Measurements from ENCODE around the gene AGTRAP. TPM values are rescaled to one million over a fixed set of nuclear protein-coding genes. Genes with fewer than 3 reads are reported as not detected.

Gene AGTRAP
- total and polyA plus RNA-seq, 2 of the 8 experiments (the other 6 are each of a cell fraction or from before 2014, with no cell fraction given) = 69.7 to 192 TPM

GRCh38 chr1:11749996-11750395, 14.1 kb downstream of the AGTRAP start:
- Histone ChIP-seq H3K4me1 (replicated peaks in 1 of 4; ENCODE audit: control insufficient read depth in 3 of 4, insufficient read depth in 4 of 4, low read length in 3 of 4) (peaks cover 0 to 16% (median 5%) of the 10 kb centered on the region in 4 experiments; a peak in 5 of 7 replicates), H2BK15ac (ENCODE audit: low read length) (no peak overlapping the region), H3K4me2 (ENCODE audit: insufficient read depth in 1 of 2, low read depth in 2 of 2, low read length in 2 of 2) (no peak overlapping the region), H4K5ac (ENCODE audit: insufficient read length, low read depth, low read length) (no peak overlapping the region), H2BK120ac (replicated peaks; ENCODE audit: low read depth, low read length) (no peak overlapping the region), H2BK5ac (ENCODE audit: low read depth, low read length) (no peak overlapping the region), H4K91ac (replicated peaks; ENCODE audit: insufficient read length, low read length) (no peak overlapping the region), H3K23me2 (ENCODE audit: low read depth, low read length) (no peaks in the 10 kb centered on the region; the same call in 1 of the 2 replicates), H2AFZ (ENCODE audit: low read length) (no peak overlapping the region), H3K79me2 (ENCODE audit: control insufficient read depth in 1 of 2, insufficient read depth in 2 of 2, low read length in 2 of 2) (no peaks in the 10 kb centered on the region), H2AK5ac (ENCODE audit: low read depth, low read length) (no peak overlapping the region), H3K27ac (ENCODE audit: low read depth, low read length) (no peak overlapping the region), H3K9ac (replicated peaks in 1 of 4; ENCODE audit: extremely low read depth in 1 of 4, low read depth in 3 of 4, low read length in 3 of 4) (no peak overlapping the region), H4K8ac (ENCODE audit: extremely low read depth, insufficient read depth, low read length) (no peak overlapping the region; the same call in 1 of the 2 replicates), H3K79me1 (ENCODE audit: low read depth, low read length) (no peaks in the 10 kb centered on the region), H3K36me3 (ENCODE audit: control insufficient read depth in 2 of 4, insufficient read depth in 4 of 4, low read length in 3 of 4) (peaks cover 2 to 25% (median 11%) of the 10 kb centered on the region in 4 experiments; a peak in 6 of 8 replicates), H3K4ac (replicated peaks; ENCODE audit: insufficient read length, low read depth, low read length) (no peak overlapping the region), H3K9me3 (ENCODE audit: insufficient read depth in 2 of 2, low read depth in 1 of 2, low read length in 1 of 2) (no peaks in the 10 kb centered on the region), H3K4me3 (ENCODE audit: extremely low read depth in 1 of 4, insufficient read depth in 2 of 4, low read depth in 3 of 4, low read length in 4 of 4) (no peak overlapping the region), H2BK12ac (ENCODE audit: low read depth, low read length) (no peak overlapping the region), H3K14ac (ENCODE audit: insufficient read length) (no peak overlapping the region), H3K56ac (replicated peaks; ENCODE audit: insufficient read length, low read depth, low read length) (no peak overlapping the region), H3K23ac (ENCODE audit: insufficient read length) (no peak overlapping the region), H2BK20ac (ENCODE audit: low read length) (no peak overlapping the region), H3K27me3 (replicated peaks in 1 of 4; ENCODE audit: control insufficient read depth in 3 of 4, extremely low read depth in 1 of 4, insufficient read depth in 3 of 4, low read length in 3 of 4) (no peaks in the 10 kb centered on the region; a peak in 1 of 7 replicates), H3K18ac (ENCODE audit: extremely low read depth, low read length) (no peak overlapping the region), H4K20me1 (replicated peaks in 1 of 2; ENCODE audit: control insufficient read depth in 1 of 2, insufficient read depth in 2 of 2, low read length in 2 of 2) (peaks cover 0 to 7% of the 10 kb centered on the region in 2 experiments)
- no peak for FAIRE-seq
- DNase-seq (ENCODE audit: low read depth in 1 of 2, low spot score in 2 of 2) = no peak
- POLR2A ChIA-PET (ENCODE audit: partially characterized antibody) = interaction anchor here (1.3 to 3.1 kb wide), 5 partner anchors 11 to 86 kb away, joined by 3 to 11 read pairs (median 4); partner anchors contain the start of genes AGTRAP and FBXO6
- CTCF ChIA-PET (ENCODE audit: partially characterized antibody) = interaction anchor here (0.7 to 3.1 kb wide), 18 partner anchors 8 to 97 kb away, joined by 3 to 21 read pairs (median 4); partner anchors contain the start of genes AGTRAP and FBXO6
- WGBS, 2 experiments (ENCODE audit: extremely low coverage in 1 of 2, insufficient coverage in 1 of 2, insufficient read length in 1 of 2, insufficient replicate concordance in 2 of 2, low coverage in 1 of 2, low lambda C conversion rate in 2 of 2, missing lambda C conversion rate in 1 of 2) = 94% methylated on average over 14 of the region's 15 CpGs; no CpG with 5 or more reads in 1 of the 2 experiments
- TF ChIP-seq EP300 (IDR thresholded peaks at IDR 0.05; ENCODE audit: borderline replicate concordance in 1 of 2, low read depth in 2 of 2, low read length in 2 of 2) (no peak), JUND (IDR thresholded peaks at IDR 0.05; ENCODE audit: low read length) (no peak), POLR2A (IDR thresholded peaks at IDR 0.05; ENCODE audit: control extremely low read depth in 1 of 2, low read depth in 2 of 2, low read length in 2 of 2) (no peak), SIN3A (conservative IDR thresholded peaks at IDR 0.05 in 1 of 2, IDR thresholded peaks at IDR 0.05 in 1 of 2; ENCODE audit: low read depth in 1 of 2, low read length in 2 of 2) (no peak), KDM4A (IDR thresholded peaks at IDR 0.05; ENCODE audit: low read depth, low read length, severe bottlenecking) (no peak), CEBPB (IDR thresholded peaks at IDR 0.05; ENCODE audit: low read depth, low read length) (no peak), GABPA (IDR thresholded peaks at IDR 0.05; ENCODE audit: borderline replicate concordance, insufficient read depth, low read length) (no peak), ATF3 (IDR thresholded peaks at IDR 0.05; ENCODE audit: insufficient read depth, low read depth, low read length) (no peak), RFX5 (IDR thresholded peaks at IDR 0.05; ENCODE audit: borderline replicate concordance, low read depth, low read length) (no peak), TBP (IDR thresholded peaks at IDR 0.05; ENCODE audit: low read depth, low read length) (no peak), PHF8 (conservative IDR thresholded peaks at IDR 0.05; ENCODE audit: low read depth, low read length) (no peak), TAF1 (IDR thresholded peaks at IDR 0.05; ENCODE audit: low read depth, low read length) (no peak)

Data from H1 (cell line).